Ishikawa (cell line): ENCODE results near the gene SNX27.

ENCODE experiments used
- CREB1 ChIP-seq: IDR thresholded peaks from 2 replicates; pipeline ENCODE4 v1.6.1; 2012; ENCODE audit warnings: low read depth
- EGR1 ChIP-seq: IDR thresholded peaks from 2 replicates; pipeline ENCODE4 v1.6.1; 2012
- FOXM1 ChIP-seq: IDR thresholded peaks from 2 replicates; pipeline ENCODE4 v1.6.1; 2012; ENCODE audit warnings: low read depth, borderline replicate concordance
- RAD21 ChIP-seq: IDR thresholded peaks from 2 replicates; pipeline ENCODE4 v1.6.1; 2012; ENCODE audit warnings: low read depth
- TAF1 ChIP-seq: IDR thresholded peaks from 2 replicates; pipeline ENCODE4 v1.6.1; 2012; ENCODE audit warnings: low read depth, mild to moderate bottlenecking
- TCF12 ChIP-seq: IDR thresholded peaks from 2 replicates; pipeline ENCODE4 v1.6.1; 2012; ENCODE audit warnings: low read depth
- YY1 ChIP-seq: IDR thresholded peaks from 2 replicates; pipeline ENCODE4 v1.6.1; 2012; ENCODE audit warnings: low read depth

DNA sequence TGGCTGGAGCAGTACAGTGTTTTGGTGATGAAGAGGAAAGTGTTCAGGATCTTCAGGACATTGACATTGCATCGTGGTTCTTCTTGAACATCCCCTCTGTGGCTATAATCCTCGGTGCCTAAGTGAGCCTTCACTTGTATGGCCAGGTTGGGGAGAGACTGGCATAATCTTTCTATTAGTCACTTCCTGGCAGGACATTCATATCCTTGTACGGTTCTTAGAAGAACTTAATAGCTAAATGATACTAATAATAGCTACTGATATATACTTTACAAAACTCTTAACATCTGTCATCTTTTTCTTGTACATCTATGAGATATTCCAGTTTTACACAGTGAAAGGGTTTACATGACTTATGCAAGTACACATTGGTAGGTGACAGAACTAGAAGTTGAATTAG, 69.0 kb downstream of the SNX27 start:
- no peak for TF ChIP-seq TAF1
- no peak for TF ChIP-seq RAD21
- no peak for TF ChIP-seq EGR1
- TF ChIP-seq FOXM1 = no peak
- TF ChIP-seq YY1 = no peak
- TF ChIP-seq CREB1 = no peak
- TF ChIP-seq TCF12 = no peak
